C4-2B (cell line): ENCODE measurements around the gene SPDYE5.
"Not testable (repeated sequence)": the region's sequence is repeated elsewhere in the genome, so short reads cannot be mapped to it uniquely, and the experiment has no call there.

Experiments
- ZFX ChIP-seq: fragments of 450-650 bp; IDR thresholded peaks from 2 replicates; pipeline ENCODE4 v1.6.1; 2017
- TF ChIP-seq, protein P1 (sequence below): fragments of 450-650 bp; conservative IDR thresholded peaks from 2 replicates; pipeline ENCODE4 v1.5.1; 2017; ENCODE audit warnings: mild to moderate bottlenecking

GRCh38 chr7:75527224-75527722 is 35.2 kb downstream of the SPDYE5 start:
- TF ChIP-seq, protein P1, sequence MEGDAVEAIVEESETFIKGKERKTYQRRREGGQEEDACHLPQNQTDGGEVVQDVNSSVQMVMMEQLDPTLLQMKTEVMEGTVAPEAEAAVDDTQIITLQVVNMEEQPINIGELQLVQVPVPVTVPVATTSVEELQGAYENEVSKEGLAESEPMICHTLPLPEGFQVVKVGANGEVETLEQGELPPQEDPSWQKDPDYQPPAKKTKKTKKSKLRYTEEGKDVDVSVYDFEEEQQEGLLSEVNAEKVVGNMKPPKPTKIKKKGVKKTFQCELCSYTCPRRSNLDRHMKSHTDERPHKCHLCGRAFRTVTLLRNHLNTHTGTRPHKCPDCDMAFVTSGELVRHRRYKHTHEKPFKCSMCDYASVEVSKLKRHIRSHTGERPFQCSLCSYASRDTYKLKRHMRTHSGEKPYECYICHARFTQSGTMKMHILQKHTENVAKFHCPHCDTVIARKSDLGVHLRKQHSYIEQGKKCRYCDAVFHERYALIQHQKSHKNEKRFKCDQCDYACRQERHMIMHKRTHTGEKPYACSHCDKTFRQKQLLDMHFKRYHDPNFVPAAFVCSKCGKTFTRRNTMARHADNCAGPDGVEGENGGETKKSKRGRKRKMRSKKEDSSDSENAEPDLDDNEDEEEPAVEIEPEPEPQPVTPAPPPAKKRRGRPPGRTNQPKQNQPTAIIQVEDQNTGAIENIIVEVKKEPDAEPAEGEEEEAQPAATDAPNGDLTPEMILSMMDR, result not testable (repeated sequence)
- TF ChIP-seq ZFX, result not testable (repeated sequence)
